Uterus (tissue), 2 donors: ENCODE results near the gene PRRT1.

Experiments
- CTCF ChIP-seq, 4 experiments: fragments of 200-600 bp in 2 of 4; fragments of 450-650 bp in 2 of 4; sonication (generic) in 2 of 4; IDR thresholded peaks; one replicate each; pipeline ENCODE4 v1.5.1; 2016 to 2019; ENCODE audit warnings: antibody characterized with exemption in 4 of 4, mild to moderate bottlenecking in 2 of 4, moderate library complexity in 1 of 4
- POLR2A ChIP-seq, 2 donors: fragments of 450-650 bp; IDR thresholded peaks; one replicate each; pipeline ENCODE4 v1.6.1; 2016; ENCODE audit warnings: antibody characterized with exemption in 2 of 2, mild to moderate bottlenecking in 1 of 2, moderate library complexity in 1 of 2

- TF ChIP-seq POLR2A (IDR thresholded peaks at IDR 0.05), result peak; percentile 66 to 98
- TF ChIP-seq CTCF (IDR thresholded peaks at IDR 0.05), result peak; percentile 8 to 57 (median 41)
These were observed 43.3 kb upstream of the PRRT1 start for GRCh38 chr6:32194825-32195651.
